BE2C (cell line): ENCODE measurements around the gene STRBP.
"Not testable (repeated sequence)": the region's sequence is repeated elsewhere in the genome, so short reads cannot be mapped to it uniquely, and the experiment has no call there.

Source experiments
- DNase-seq: peaks from one replicate; pipeline ENCODE4 v3.0.0-alpha.2; 2020
- H3K27me3 ChIP-seq: fragments of 250-450 bp; sonication (Bioruptor Pico); 2 replicates; pipeline ENCODE4 v1.5.1; 2020; ENCODE audit warnings: mild to moderate bottlenecking
- H3K36me3 ChIP-seq: fragments of 250-450 bp; sonication (Bioruptor Pico); 2 replicates; pipeline ENCODE4 v1.5.1; 2020; ENCODE audit warnings: mild to moderate bottlenecking
- H3K4me1 ChIP-seq: fragments of 250-450 bp; sonication (Bioruptor Pico); 2 replicates; pipeline ENCODE4 v1.5.1; 2020
- H3K4me3 ChIP-seq: 2 replicates; pipeline ENCODE4 v1.5.1; 2011; ENCODE audit warnings: low read depth, low read length
- H3K9me3 ChIP-seq: fragments of 250-450 bp; sonication (Bioruptor Pico); 2 replicates; pipeline ENCODE4 v1.5.1; 2020
- TF ChIP-seq, protein P1 (sequence below): IDR thresholded peaks from 2 replicates; pipeline ENCODE4 v1.5.1; 2012; ENCODE audit warnings: mild to moderate bottlenecking, low read depth, low read length

STRBP gene

DNA sequence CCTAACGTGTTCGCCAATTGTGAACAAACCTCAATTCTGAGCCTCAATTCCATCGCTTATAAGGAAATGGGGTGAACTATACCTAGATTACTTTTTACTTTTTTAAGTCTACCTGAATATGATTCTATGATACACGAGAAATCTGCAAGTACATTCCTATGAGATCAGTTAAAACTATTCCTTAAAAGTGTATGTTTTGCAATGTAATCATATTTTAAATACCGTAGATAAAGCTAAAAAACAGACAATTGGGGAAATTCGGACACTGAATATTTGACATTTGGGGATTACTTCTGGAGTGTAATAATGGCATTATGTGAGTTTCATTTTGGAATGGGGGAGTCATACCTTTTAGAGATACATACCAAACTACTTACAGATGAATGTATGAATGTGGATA lies 62.3 kb downstream of the STRBP start:
- no peaks in the 10 kb centered on the region for H3K9me3 ChIP-seq
- no peaks in the 10 kb centered on the region for H3K36me3 ChIP-seq
- H3K27me3 ChIP-seq = no peaks in the 10 kb centered on the region
- no peak overlapping the region for H3K4me3 ChIP-seq
- H3K4me1 ChIP-seq = 0 out of 2 replicates have a peak, but pooled peaks cover under 1% of the 10 kb centered on the region
- TF ChIP-seq, protein P1, sequence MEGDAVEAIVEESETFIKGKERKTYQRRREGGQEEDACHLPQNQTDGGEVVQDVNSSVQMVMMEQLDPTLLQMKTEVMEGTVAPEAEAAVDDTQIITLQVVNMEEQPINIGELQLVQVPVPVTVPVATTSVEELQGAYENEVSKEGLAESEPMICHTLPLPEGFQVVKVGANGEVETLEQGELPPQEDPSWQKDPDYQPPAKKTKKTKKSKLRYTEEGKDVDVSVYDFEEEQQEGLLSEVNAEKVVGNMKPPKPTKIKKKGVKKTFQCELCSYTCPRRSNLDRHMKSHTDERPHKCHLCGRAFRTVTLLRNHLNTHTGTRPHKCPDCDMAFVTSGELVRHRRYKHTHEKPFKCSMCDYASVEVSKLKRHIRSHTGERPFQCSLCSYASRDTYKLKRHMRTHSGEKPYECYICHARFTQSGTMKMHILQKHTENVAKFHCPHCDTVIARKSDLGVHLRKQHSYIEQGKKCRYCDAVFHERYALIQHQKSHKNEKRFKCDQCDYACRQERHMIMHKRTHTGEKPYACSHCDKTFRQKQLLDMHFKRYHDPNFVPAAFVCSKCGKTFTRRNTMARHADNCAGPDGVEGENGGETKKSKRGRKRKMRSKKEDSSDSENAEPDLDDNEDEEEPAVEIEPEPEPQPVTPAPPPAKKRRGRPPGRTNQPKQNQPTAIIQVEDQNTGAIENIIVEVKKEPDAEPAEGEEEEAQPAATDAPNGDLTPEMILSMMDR = no peak
- no peak for DNase-seq

DNA sequence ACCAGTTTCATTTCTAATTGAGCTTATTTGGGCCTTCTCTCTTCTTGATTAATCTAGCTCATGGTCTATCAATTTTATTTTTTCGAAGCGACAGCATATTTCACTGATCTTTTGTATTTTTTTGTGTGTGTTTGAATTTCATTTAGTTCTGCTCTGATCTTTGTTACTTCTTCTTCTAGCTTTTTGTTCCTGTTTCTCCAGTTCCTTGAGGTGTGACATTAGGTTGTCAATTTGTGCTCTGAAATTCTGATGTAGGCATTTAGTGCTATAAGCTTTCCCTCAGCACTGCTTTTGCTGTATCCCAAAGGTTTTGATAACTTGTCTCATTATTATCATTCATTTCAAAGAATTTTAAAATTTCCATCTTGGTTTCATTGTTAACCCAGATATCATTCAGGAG lies 67.3 kb downstream of the STRBP start:
- Histone ChIP-seq H3K4me3 (no peak overlapping the region), H3K9me3 (no peaks in the 10 kb centered on the region), H3K4me1 (peaks cover 3% of the 10 kb centered on the region; the same call in 1 of the 2 replicates), H3K27me3 (no peaks in the 10 kb centered on the region), H3K36me3 (no peaks in the 10 kb centered on the region)
- no peak for DNase-seq
- TF ChIP-seq, protein P1 = no peak

DNA sequence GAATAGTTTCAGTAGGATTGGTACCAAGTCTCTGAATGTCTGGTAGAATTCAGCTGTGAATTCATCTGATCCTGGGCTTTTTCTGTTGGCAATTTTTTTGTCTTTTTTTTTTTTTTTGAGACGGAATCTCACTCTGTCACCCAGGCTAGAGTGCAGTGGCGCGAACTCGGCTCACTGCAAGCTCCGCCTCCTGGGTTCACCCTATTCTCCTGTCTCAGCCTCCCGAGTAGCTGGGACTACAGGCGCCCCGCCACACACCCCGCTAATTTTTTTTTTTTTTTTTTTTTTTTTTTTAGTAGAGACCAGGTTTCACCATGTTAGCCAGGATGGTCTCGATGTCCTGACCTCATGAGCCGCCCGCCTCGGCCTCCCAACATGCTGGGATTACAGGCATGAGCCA lies 67.9 kb downstream of the STRBP start:
- not testable (repeated sequence) for H3K9me3 ChIP-seq, H3K4me1 ChIP-seq, H3K36me3 ChIP-seq, DNase-seq, H3K27me3 ChIP-seq, H3K4me3 ChIP-seq

DNA sequence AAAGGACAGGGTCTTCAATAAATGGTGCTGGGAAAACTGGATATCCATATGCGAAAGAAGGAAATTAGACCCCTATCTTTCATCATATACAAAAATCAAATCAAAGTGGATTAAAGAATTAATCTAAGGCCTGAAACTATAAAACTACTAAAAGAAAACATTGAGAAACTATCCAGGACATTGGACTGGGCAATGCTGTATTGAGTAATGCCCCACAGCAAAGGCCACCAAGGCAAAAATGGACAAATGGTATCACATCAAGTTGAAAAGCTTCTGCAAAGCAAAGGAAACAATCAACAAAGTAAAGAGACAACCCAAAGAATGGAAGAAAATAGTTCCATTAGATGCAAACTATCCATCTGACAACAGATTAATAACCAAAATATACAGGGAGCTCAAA lies 72.3 kb downstream of the STRBP start:
- Histone ChIP-seq H3K27me3 (no peaks in the 10 kb centered on the region), H3K9me3 (no peaks in the 10 kb centered on the region), H3K4me3 (no peak overlapping the region), H3K36me3 (no peaks in the 10 kb centered on the region), H3K4me1 (peaks cover 3% of the 10 kb centered on the region; the same call in 1 of the 2 replicates)
- TF ChIP-seq, protein P1 = no peak
- no peak for DNase-seq

DNA sequence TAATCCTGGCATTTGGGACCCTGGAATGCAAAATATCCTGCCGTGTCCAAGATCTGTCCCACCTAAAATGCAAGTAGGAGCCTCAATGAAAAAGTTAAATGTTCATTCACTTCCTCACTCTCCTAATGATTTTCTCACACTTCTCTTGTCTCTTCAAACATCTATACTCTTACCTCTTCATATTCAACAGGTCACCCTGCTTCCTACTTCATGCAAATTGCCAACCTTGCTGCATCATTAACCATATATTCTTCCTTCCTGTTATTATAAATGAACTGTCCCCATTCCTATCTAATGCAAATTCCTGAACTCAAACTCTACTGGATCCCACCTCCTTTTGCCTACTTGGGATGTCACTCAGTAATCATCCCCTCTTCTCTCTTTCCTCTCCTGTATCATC lies 74.4 kb downstream of the STRBP start:
- H3K4me3 ChIP-seq = no peak overlapping the region
- TF ChIP-seq, protein P1 = no peak
- H3K9me3 ChIP-seq = no peaks in the 10 kb centered on the region
- H3K4me1 ChIP-seq = no peaks in the 10 kb centered on the region
- no peaks in the 10 kb centered on the region for H3K36me3 ChIP-seq
- no peak for DNase-seq
- H3K27me3 ChIP-seq = no peaks in the 10 kb centered on the region

DNA sequence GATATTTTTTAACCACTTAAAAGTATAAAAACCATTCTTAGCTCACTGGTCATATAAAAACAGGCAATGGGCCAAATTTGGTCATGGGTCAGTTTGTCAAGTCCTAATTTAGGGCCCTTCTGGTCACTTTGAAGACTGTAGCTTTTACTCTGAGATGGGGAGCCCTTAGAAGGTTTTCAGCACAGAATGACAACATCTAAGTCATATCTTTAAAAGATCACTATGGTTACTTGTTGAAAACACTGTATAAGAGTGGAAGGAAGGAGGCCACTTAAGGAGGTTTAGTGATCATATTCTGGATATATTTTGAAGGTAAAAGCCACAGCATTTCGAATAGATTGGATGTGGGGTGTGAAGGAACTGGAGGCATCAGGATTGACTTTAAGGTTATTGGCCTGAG lies 76.7 kb downstream of the STRBP start:
- TF ChIP-seq, protein P1 = no peak
- no peaks in the 10 kb centered on the region for H3K36me3 ChIP-seq
- no peaks in the 10 kb centered on the region for H3K4me1 ChIP-seq
- H3K4me3 ChIP-seq = no peak overlapping the region
- no peak for DNase-seq
- no peaks in the 10 kb centered on the region for H3K9me3 ChIP-seq
- no peaks in the 10 kb centered on the region for H3K27me3 ChIP-seq

DNA sequence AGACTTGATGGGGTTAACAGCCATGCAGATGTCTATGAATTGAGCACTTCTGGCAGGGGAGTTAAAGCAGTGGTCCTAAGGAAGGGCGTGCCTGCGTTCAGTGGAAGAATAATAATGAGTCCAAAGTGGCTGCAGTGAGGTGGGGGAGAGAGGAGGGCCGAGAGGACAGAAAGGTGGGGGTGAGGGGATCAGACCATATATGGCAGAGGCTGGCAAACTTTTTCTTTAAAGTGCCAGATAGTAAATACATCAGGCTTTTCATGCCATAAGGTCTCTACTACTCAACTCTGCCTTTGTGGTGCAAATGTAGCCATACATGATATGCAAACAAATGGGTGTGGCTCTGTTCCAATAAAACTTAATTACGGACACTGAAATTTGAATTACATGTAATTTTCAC lies 77.1 kb downstream of the STRBP start:
- Histone ChIP-seq H3K4me1 (no peaks in the 10 kb centered on the region), H3K36me3 (no peaks in the 10 kb centered on the region), H3K9me3 (no peaks in the 10 kb centered on the region), H3K27me3 (no peaks in the 10 kb centered on the region), H3K4me3 (no peak overlapping the region)
- no peak for DNase-seq
- TF ChIP-seq, protein P1 = no peak
